Testis (tissue), 3 donors: Measurements from ENCODE around the gene WWC1. TPM values are rescaled to one million over a fixed set of nuclear protein-coding genes. Genes with fewer than 3 reads are reported as not detected.

ENCODE experiments used
- DNase-seq: peaks from one replicate; pipeline ENCODE4 v3.0.0-alpha.2; 2019
- H3K27ac ChIP-seq, 2 donors: fragments of 200-600 bp; sonication (generic); one replicate each; pipeline ENCODE4 v1.5.1; 2019
- H3K27me3 ChIP-seq: fragments of 200-600 bp; sonication (generic); one replicate; pipeline ENCODE4 v1.5.1; 2019
- H3K36me3 ChIP-seq: fragments of 200-600 bp; sonication (generic); one replicate; pipeline ENCODE4 v1.5.1; 2017; ENCODE audit warnings: low read depth; ENCODE audit errors: missing control alignments
- H3K4me1 ChIP-seq: fragments of 200-600 bp; sonication (generic); one replicate; pipeline ENCODE4 v1.5.1; 2019
- H3K4me3 ChIP-seq, 2 donors: fragments of 200-600 bp; sonication (generic); one replicate each; pipeline ENCODE4 v1.5.1; 2017 to 2019
- H3K9me3 ChIP-seq: fragments of 200-600 bp; sonication (generic); one replicate; pipeline ENCODE4 v1.5.1; 2017
- POLR2A ChIP-seq: fragments of 450-650 bp; IDR thresholded peaks from one replicate; pipeline ENCODE4 v1.6.1; 2017; ENCODE audit warnings: antibody characterized with exemption, mild to moderate bottlenecking, moderate library complexity
- WGBS, 2 donors: methylation state at CpG; one replicate each; pipeline ENCODE4 v1.1.5; 2018; 5-methylcytosine and 5-hydroxymethylcytosine counted together
- intact Hi-C: fragments of 100-400 bp; cut with DNase I; formaldehyde crosslinking; loops from one replicate; pipeline ENCODE4 v1.15.1; 2023; ENCODE audit warnings: low total_unique reads
- polyA plus RNA-seq: library from polyadenylated mRNA; stranded (reverse); fragments of 350-450 nt; fragmentation: Illumina TruSeq; extraction: RNeasy Lipid Tissue Mini Kit (QIAGEN cat#74804); gene quantifications from one replicate; pipeline ENCODE4 v1.2.3, GENCODE V29; 2014; ENCODE audit warnings: low read depth, low replicate concordance; ENCODE audit not compliant: insufficient read depth
- total RNA-seq, 2 donors: library from RNA; depleted of rRNA; stranded (reverse); fragments of >200 nt; gene quantifications; one replicate each; pipeline ENCODE4 v1.2.3, GENCODE V29; 2016
- TF ChIP-seq, protein P1 (sequence below), 3 experiments: fragments of 450-650 bp in 2 of 3; fragments of 200-600 bp in 1 of 3; sonication (generic) in 1 of 3; IDR thresholded peaks; one replicate each; pipeline ENCODE4 v1.5.1; 2016 to 2019; ENCODE audit warnings: antibody characterized with exemption in 3 of 3, mild to moderate bottlenecking in 2 of 3, moderate library complexity in 1 of 3

Gene WWC1
- total and polyA plus RNA-seq, 3 donors from 2014 or later = 3.7 to 6.0 (median 5.6) TPM

DNA sequence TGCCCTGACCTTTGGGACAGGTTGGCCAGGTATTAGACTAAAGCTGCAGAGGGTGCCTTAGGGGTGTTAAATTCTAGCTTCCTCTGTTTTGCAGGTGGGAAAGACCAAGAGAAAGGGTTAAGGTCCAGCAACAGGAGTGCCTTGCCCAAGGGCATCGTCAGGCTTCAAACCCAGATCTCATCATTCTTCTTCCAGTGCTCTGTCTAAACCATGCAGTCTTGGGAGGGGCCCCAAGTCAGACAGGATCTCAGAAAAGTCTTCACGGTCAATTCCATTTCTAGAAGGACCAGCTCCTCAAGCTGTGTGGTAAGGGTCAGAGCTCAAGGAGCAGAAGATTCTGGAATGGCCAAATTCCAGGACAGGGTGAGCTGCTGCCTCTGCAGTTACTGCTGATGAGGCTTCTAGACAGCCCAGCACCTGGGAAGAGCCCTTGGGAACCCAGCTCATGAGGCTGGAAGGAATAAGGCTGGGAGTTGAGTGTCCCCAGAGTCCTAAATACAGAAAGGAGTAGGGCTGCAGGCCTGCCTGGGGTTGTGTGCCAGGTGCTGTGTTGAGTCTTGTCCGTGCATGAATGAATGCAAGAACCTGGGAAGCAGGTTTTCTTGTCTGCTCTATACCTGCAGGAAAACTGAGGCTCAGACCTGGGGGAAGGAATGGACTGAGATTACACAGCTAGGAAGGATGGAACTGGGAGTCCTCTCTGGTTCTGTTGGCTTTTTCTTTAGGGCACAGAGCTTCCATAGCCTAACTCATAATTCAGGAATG lies 69.3 kb downstream of the WWC1 start:
- H3K27me3 ChIP-seq = no peaks in the 10 kb centered on the region

DNA sequence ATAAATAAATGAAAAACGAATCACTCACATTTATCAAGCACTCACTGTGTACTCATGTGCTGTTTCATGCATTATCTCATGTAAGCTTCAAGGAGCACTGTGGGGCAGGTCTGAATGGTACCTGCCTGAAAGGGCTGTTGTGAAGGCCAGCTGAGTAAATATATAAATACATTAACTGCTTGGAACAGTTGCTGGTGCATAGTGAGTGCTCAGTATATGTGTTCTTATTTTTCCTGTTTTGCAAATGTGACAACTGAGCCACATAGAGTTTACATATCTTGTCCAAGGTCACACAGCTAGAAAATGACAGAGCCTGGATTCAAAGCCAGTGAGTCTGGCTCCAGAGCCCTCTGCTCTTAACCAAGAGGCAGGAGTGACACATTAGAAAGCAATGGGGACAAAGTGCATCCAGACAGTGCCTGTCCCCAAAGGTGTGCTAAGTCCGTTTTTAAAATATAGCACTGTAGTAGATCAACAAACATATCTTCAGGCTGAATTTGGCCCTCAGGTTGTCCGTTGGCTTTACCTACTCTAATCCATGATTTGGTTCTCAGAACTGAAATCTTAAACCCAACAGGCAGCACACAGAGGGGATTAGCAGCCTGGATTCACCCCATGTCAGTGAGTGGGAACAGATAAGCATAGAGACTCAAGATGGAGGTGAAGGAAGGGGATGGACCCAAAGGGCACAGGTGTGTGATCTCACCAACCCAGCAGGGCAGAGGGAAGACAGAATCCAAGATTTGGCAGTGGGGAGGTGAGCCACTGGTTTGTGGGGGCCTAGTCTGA lies 70.8 kb downstream of the WWC1 start:
- H3K4me3 ChIP-seq = no peak overlapping the region
- H3K27ac ChIP-seq = no peak overlapping the region
- no peak for DNase-seq
- H3K27me3 ChIP-seq = no peaks in the 10 kb centered on the region
- no peak for TF ChIP-seq POLR2A
- TF ChIP-seq, protein P1, sequence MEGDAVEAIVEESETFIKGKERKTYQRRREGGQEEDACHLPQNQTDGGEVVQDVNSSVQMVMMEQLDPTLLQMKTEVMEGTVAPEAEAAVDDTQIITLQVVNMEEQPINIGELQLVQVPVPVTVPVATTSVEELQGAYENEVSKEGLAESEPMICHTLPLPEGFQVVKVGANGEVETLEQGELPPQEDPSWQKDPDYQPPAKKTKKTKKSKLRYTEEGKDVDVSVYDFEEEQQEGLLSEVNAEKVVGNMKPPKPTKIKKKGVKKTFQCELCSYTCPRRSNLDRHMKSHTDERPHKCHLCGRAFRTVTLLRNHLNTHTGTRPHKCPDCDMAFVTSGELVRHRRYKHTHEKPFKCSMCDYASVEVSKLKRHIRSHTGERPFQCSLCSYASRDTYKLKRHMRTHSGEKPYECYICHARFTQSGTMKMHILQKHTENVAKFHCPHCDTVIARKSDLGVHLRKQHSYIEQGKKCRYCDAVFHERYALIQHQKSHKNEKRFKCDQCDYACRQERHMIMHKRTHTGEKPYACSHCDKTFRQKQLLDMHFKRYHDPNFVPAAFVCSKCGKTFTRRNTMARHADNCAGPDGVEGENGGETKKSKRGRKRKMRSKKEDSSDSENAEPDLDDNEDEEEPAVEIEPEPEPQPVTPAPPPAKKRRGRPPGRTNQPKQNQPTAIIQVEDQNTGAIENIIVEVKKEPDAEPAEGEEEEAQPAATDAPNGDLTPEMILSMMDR (IDR thresholded peaks at IDR 0.05) = no peak
- no peaks in the 10 kb centered on the region for H3K36me3 ChIP-seq
- 73 to 84% methylated on average over 3 of the region's 3 CpGs for WGBS, 2 donors
- no peaks in the 10 kb centered on the region for H3K9me3 ChIP-seq
- intact Hi-C loops = no loop called here
- no peaks in the 10 kb centered on the region for H3K4me1 ChIP-seq

More for the DNA sequence above, 69.3 kb downstream of the WWC1 start:
- 84 to 93% methylated on average over 3 of the region's 3 CpGs for WGBS, 2 donors
- H3K36me3 ChIP-seq = no peaks in the 10 kb centered on the region
- H3K27ac ChIP-seq = no peak overlapping the region
- no peak for DNase-seq
- no peak for TF ChIP-seq POLR2A
- TF ChIP-seq, protein P1 (IDR thresholded peaks at IDR 0.05) = no peak
- H3K9me3 ChIP-seq = no peaks in the 10 kb centered on the region
- H3K4me3 ChIP-seq = no peak overlapping the region
- intact Hi-C loops = no loop called here
- no peaks in the 10 kb centered on the region for H3K4me1 ChIP-seq

DNA sequence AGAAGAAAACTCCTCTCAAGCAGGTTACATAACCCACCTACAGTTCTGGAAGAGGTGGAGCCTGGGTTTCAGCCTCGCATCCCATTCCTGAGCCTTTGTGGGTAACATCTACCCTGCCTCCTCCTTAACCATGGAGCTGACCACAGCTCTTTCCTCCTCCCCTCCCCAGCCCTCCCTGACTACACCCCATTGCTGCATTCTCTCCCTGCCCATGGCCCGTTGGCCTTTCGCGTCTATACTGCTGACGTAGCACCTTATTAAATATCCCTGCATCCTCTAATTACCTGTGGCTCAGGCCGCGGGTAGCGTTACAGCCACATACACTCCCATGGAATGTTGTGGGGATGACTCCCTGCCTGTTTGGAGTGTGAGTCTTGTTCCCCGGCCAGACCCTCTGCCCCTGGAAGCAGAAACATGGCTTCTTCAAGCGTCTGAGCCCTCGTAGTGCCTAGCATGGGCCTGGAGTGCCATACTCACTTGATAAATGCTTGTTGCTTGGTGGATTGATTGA lies 72.8 kb downstream of the WWC1 start:
- no peak for DNase-seq
- Histone ChIP-seq H3K9me3 (no peaks in the 10 kb centered on the region), H3K4me3 (no peak overlapping the region), H3K27me3 (no peaks in the 10 kb centered on the region), H3K4me1 (no peaks in the 10 kb centered on the region), H3K27ac (no peak overlapping the region), H3K36me3 (no peaks in the 10 kb centered on the region)
- intact Hi-C loops = no loop called here
- TF ChIP-seq, protein P1 (IDR thresholded peaks at IDR 0.05) = no peak
- no peak for TF ChIP-seq POLR2A
- 93 to 94% methylated on average over 6 to 11 of the region's 11 CpGs for WGBS, 2 donors

- WGBS, 2 donors = 49 to 59% methylated on average over 12 of the region's 12 CpGs
- no peaks in the 10 kb centered on the region for H3K9me3 ChIP-seq
- H3K27ac ChIP-seq = no peak overlapping the region
- no peaks in the 10 kb centered on the region for H3K36me3 ChIP-seq
- H3K4me3 ChIP-seq = no peak overlapping the region
- no peak for DNase-seq
- intact Hi-C loops = no loop called here
- no peak for TF ChIP-seq POLR2A
- H3K4me1 ChIP-seq = no peaks in the 10 kb centered on the region
- no peaks in the 10 kb centered on the region for H3K27me3 ChIP-seq
Measured at GRCh38 chr5:168364750-168365550, 73.5 kb downstream of the WWC1 start.
